Measurements from ENCODE around the gene PRR20G. TPM values are rescaled to one million over a fixed set of nuclear protein-coding genes. Genes with fewer than 3 reads are reported as not detected.

The PRR20G gene
- total RNA-seq, 1 experiment from 2014 or later, result not detected

- CTCF ChIA-PET, result interaction anchor here (0.5 kb wide), 1 partner anchor 151 kb away, joined by 3 read pairs; no protein-coding TSS in a partner anchor
- no peaks in the 10 kb centered on the region for H3K36me3 Mint-ChIP-seq (ENCODE audit: insufficient read depth, unreplicated experiment)
- Histone ChIP-seq H3K4me1 (no peaks in the 10 kb centered on the region), H3K4me3 (ENCODE audit: low read depth, low read length) (no peak overlapping the region), H3K9me3 (no peaks in the 10 kb centered on the region), H3K27me3 (replicated peaks; ENCODE audit: control insufficient read depth, insufficient read depth, low read length) (no peaks in the 10 kb centered on the region), H3K36me3 (ENCODE audit: control insufficient read depth, insufficient read depth, low read length) (no peaks in the 10 kb centered on the region)
- no peak overlapping the region for H3K27ac Mint-ChIP-seq (ENCODE audit: unreplicated experiment)
- H3K4me1 Mint-ChIP-seq (ENCODE audit: low read depth, unreplicated experiment), result no peaks in the 10 kb centered on the region
- no peak for TF ChIP-seq CTCF (IDR thresholded peaks at IDR 0.05; ENCODE audit: insufficient read depth in 1 of 2, low read depth in 1 of 2, low read length in 1 of 2, severe bottlenecking in 1 of 2, unreplicated experiment in 1 of 2)
- intact Hi-C loops (cut with micrococcal nuclease; ENCODE audit: unreplicated experiment), result no loop called here
- no TSS peak for BruUV-seq (replicated peaks)
- peaks cover 19% of the 10 kb centered on the region for H3K9me3 Mint-ChIP-seq (ENCODE audit: unreplicated experiment)
- peaks cover 8% of the 10 kb centered on the region for H3K27me3 Mint-ChIP-seq (ENCODE audit: insufficient read depth, unreplicated experiment)
- no peak overlapping the region for H3K4me3 Mint-ChIP-seq (ENCODE audit: unreplicated experiment)
- POLR2A ChIA-PET, result no interaction called here
- DNase-seq, result no peak
These were observed 497 bp upstream of the PRR20G start for GRCh38 chr3:127288343-127288742.

DNA sequence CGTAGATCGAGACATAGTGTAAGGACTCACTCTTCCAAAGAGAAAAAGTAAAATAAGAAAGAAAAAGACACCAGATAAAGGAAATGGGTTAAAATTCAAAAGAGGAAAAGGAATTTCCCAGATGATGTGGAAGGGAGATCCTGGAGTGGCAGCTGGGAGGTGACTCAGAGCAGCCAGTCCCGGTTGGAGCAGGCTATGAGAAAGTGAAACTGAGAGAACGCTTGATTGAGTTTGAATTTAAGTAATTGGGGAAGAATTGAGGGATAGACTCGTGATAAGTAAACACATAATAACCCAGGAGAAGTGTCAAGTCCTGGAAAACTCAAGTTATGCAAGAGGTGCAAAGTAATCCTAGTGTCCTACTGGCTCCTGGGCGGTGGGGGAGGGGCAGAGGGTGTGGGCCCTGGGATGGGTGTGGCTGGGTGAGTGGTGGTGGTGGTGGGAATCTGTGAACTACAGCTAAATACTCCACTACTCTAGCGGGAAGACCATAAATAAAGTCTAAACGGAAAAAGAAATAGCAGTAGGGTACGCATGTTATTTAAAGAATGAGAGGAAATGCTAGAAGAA, 1.2 kb downstream of the PRR20G start:
- peaks cover 16% of the 10 kb centered on the region for H3K27me3 Mint-ChIP-seq (ENCODE audit: insufficient read depth, unreplicated experiment)
- no peak overlapping the region for H3K27ac Mint-ChIP-seq (ENCODE audit: unreplicated experiment)
- no peak for DNase-seq
- no peaks in the 10 kb centered on the region for H3K36me3 Mint-ChIP-seq (ENCODE audit: insufficient read depth, unreplicated experiment)
- no TSS peak for BruUV-seq (replicated peaks)
- ChIA-PET POLR2A (no interaction called here), CTCF (no interaction called here)
- TF ChIP-seq CTCF (IDR thresholded peaks at IDR 0.05; ENCODE audit: insufficient read depth in 1 of 2, low read depth in 1 of 2, low read length in 1 of 2, severe bottlenecking in 1 of 2, unreplicated experiment in 1 of 2), result no peak
- Histone ChIP-seq H3K9me3 (no peaks in the 10 kb centered on the region), H3K4me3 (ENCODE audit: low read depth, low read length) (no peak overlapping the region), H3K27me3 (replicated peaks; ENCODE audit: control insufficient read depth, insufficient read depth, low read length) (no peaks in the 10 kb centered on the region), H3K4me1 (no peaks in the 10 kb centered on the region), H3K36me3 (ENCODE audit: control insufficient read depth, insufficient read depth, low read length) (no peaks in the 10 kb centered on the region)
- peaks cover 19% of the 10 kb centered on the region for H3K9me3 Mint-ChIP-seq (ENCODE audit: unreplicated experiment)
- no peaks in the 10 kb centered on the region for H3K4me1 Mint-ChIP-seq (ENCODE audit: low read depth, unreplicated experiment)
- intact Hi-C loops (cut with micrococcal nuclease; ENCODE audit: unreplicated experiment), result no loop called here
- no peak overlapping the region for H3K4me3 Mint-ChIP-seq (ENCODE audit: unreplicated experiment)

GRCh38 chr3:127284258-127284657, 3.6 kb downstream of the PRR20G start:
- POLR2A ChIA-PET, result no interaction called here
- Histone ChIP-seq H3K27me3 (replicated peaks; ENCODE audit: control insufficient read depth, insufficient read depth, low read length) (no peaks in the 10 kb centered on the region), H3K36me3 (ENCODE audit: control insufficient read depth, insufficient read depth, low read length) (no peaks in the 10 kb centered on the region), H3K4me1 (no peaks in the 10 kb centered on the region), H3K4me3 (ENCODE audit: low read depth, low read length) (no peak overlapping the region), H3K9me3 (no peaks in the 10 kb centered on the region)
- Mint-ChIP-seq H3K4me1 (ENCODE audit: low read depth, unreplicated experiment) (no peaks in the 10 kb centered on the region), H3K9me3 (ENCODE audit: unreplicated experiment) (peaks cover 19% of the 10 kb centered on the region), H3K27me3 (ENCODE audit: insufficient read depth, unreplicated experiment) (peaks cover 19% of the 10 kb centered on the region), H3K27ac (ENCODE audit: unreplicated experiment) (no peak overlapping the region), H3K4me3 (ENCODE audit: unreplicated experiment) (no peak overlapping the region), H3K36me3 (ENCODE audit: insufficient read depth, unreplicated experiment) (no peaks in the 10 kb centered on the region)
- no TSS peak for BruUV-seq (replicated peaks)
- DNase-seq, result no peak
- intact Hi-C loops (cut with micrococcal nuclease; ENCODE audit: unreplicated experiment), result no loop called here
- TF ChIP-seq CTCF (IDR thresholded peaks at IDR 0.05; ENCODE audit: insufficient read depth in 1 of 2, low read depth in 1 of 2, low read length in 1 of 2, severe bottlenecking in 1 of 2, unreplicated experiment in 1 of 2), result no peak
- CTCF ChIA-PET, result no interaction called here

Data from Caco-2 (cell line).